Astrocyte of the hippocampus (primary cell): ENCODE measurements around the gene BCL7B.
"Not testable (repeated sequence)": the region's sequence is repeated elsewhere in the genome, so short reads cannot be mapped to it uniquely, and the experiment has no call there.

Experiments
- DNase-seq: peaks from one replicate; pipeline ENCODE4 v3.0.0; 2011; ENCODE audit warnings: low read depth, low spot score

BCL7B gene

GRCh38 chr7:73535918-73536317, 21.6 kb downstream of the BCL7B start:
- not testable (repeated sequence) for DNase-seq

GRCh38 chr7:73533742-73534141, 23.7 kb downstream of the BCL7B start:
- DNase-seq: no peak

- DNase-seq: no peak
Measured at GRCh38 chr7:73532224-73532623, 25.3 kb downstream of the BCL7B start.

- no peak for DNase-seq
Measured at GRCh38 chr7:73530800-73531199, 26.7 kb downstream of the BCL7B start.

GRCh38 chr7:73526896-73527821, 30.3 kb downstream of the BCL7B start:
- DNase-seq: no peak

GRCh38 chr7:73526158-73526494, 31.4 kb downstream of the BCL7B start:
- not testable (repeated sequence) for DNase-seq

GRCh38 chr7:73522105-73522872, 35.2 kb downstream of the BCL7B start, which contains the start of gene BAZ1B:
Gene BAZ1B, minus strand, starts transcription at chr7:73522293. Its CDS starts 360 bp downstream, at chr7:73521933.
- peak; percentile 99 for DNase-seq

GRCh38 chr7:73521636-73522104, 35.8 kb downstream of the BCL7B start:
- DNase-seq: peak; percentile 77

- peak; percentile 28 for DNase-seq
Measured at GRCh38 chr7:73520673-73521635, 36.5 kb downstream of the BCL7B start.

GRCh38 chr7:73519867-73520672, 37.4 kb downstream of the BCL7B start:
- peak; percentile 27 for DNase-seq

GRCh38 chr7:73518470-73518869, 39.0 kb downstream of the BCL7B start:
- no peak for DNase-seq

- no peak for DNase-seq
Measured at GRCh38 chr7:73517241-73517995, 40.1 kb downstream of the BCL7B start.

GRCh38 chr7:73515178-73515577, 42.3 kb downstream of the BCL7B start:
- DNase-seq: no peak

GRCh38 chr7:73512018-73512780, 45.3 kb downstream of the BCL7B start:
- peak; percentile 84 for DNase-seq

- DNase-seq: no peak
Measured at GRCh38 chr7:73509463-73509862, 48.0 kb downstream of the BCL7B start.

- no peak for DNase-seq
Measured at GRCh38 chr7:73507556-73507955, 49.9 kb downstream of the BCL7B start.

- DNase-seq: no peak
Measured at GRCh38 chr7:73504920-73505319, 52.6 kb downstream of the BCL7B start.

- no peak for DNase-seq
Measured at GRCh38 chr7:73504017-73504416, 53.5 kb downstream of the BCL7B start.

GRCh38 chr7:73503229-73503628, 54.3 kb downstream of the BCL7B start:
- no peak for DNase-seq
